Glutamatergic neuron (in vitro differentiated cells): Measurements from ENCODE around the gene SH3BP4. TPM values are rescaled to one million over a fixed set of nuclear protein-coding genes. Genes with fewer than 3 reads are reported as not detected.

ENCODE experiments used
- DNase-seq: peaks from one replicate; pipeline ENCODE4 v3.0.0; 2022
- H3K27ac Mint-ChIP-seq: one replicate; pipeline ENCODE4 v1.8.0; 2020; ENCODE audit warnings: mild to moderate bottlenecking, mixed read lengths, inconsistent platforms; ENCODE audit not compliant: unreplicated experiment
- H3K27me3 Mint-ChIP-seq: one replicate; pipeline ENCODE4 v1.8.0; 2020; ENCODE audit warnings: mild to moderate bottlenecking, moderate library complexity, mixed read lengths, inconsistent platforms; ENCODE audit not compliant: unreplicated experiment
- H3K36me3 Mint-ChIP-seq: one replicate; pipeline ENCODE4 v1.8.0; 2020; ENCODE audit warnings: mild to moderate bottlenecking, mixed read lengths, inconsistent platforms; ENCODE audit not compliant: unreplicated experiment
- H3K4me1 Mint-ChIP-seq: one replicate; pipeline ENCODE4 v1.8.0; 2020; ENCODE audit warnings: mild to moderate bottlenecking, low read depth, mixed read lengths, inconsistent platforms; ENCODE audit not compliant: unreplicated experiment
- H3K4me3 Mint-ChIP-seq: one replicate; pipeline ENCODE4 v1.8.0; 2020; ENCODE audit warnings: mild to moderate bottlenecking, mixed read lengths, inconsistent platforms; ENCODE audit not compliant: unreplicated experiment
- H3K9me3 Mint-ChIP-seq: one replicate; pipeline ENCODE4 v1.8.0; 2020; ENCODE audit warnings: mild to moderate bottlenecking, moderate library complexity, mixed read lengths, inconsistent platforms; ENCODE audit not compliant: unreplicated experiment
- CTCF ChIP-seq: fragments of 200-600 bp; sonication (generic); IDR thresholded peaks from one replicate; pipeline ENCODE4 v1.5.0; 2021; ENCODE audit not compliant: partially characterized antibody, unreplicated experiment
- total RNA-seq: library from RNA; stranded (reverse); fragmentation: NEBNext Ultra II Directional; extraction: Animal tissue kit (Norgen Biotek cat#: 25700); gene quantifications from one replicate; pipeline ENCODE4 v1.2.1, GENCODE V29; 2021; ENCODE audit not compliant: unreplicated experiment

Gene SH3BP4
- total RNA-seq, 1 donor from 2014 or later = 59.3 TPM

GRCh38 chr2:234981197-234982095 is 29.6 kb downstream of the SH3BP4 start:
- peaks cover 8% of the 10 kb centered on the region for H3K27me3 Mint-ChIP-seq
- no peak for DNase-seq
- TF ChIP-seq CTCF = no peak
- H3K27ac Mint-ChIP-seq = peak overlapping the region; percentile 0
- peaks cover 17% of the 10 kb centered on the region for H3K9me3 Mint-ChIP-seq
- peaks cover 4% of the 10 kb centered on the region for H3K36me3 Mint-ChIP-seq
- H3K4me3 Mint-ChIP-seq = peak overlapping the region; percentile 9
- peaks cover 31% of the 10 kb centered on the region for H3K4me1 Mint-ChIP-seq

- no peak for TF ChIP-seq CTCF
- DNase-seq = no peak
- Mint-ChIP-seq H3K36me3 (peaks cover 4% of the 10 kb centered on the region), H3K9me3 (peaks cover 15% of the 10 kb centered on the region), H3K4me3 (no peak overlapping the region), H3K4me1 (peaks cover 27% of the 10 kb centered on the region), H3K27me3 (peaks cover 8% of the 10 kb centered on the region), H3K27ac (no peak overlapping the region)
These were observed 30.4 kb downstream of the SH3BP4 start for GRCh38 chr2:234982096-234982834.

DNA sequence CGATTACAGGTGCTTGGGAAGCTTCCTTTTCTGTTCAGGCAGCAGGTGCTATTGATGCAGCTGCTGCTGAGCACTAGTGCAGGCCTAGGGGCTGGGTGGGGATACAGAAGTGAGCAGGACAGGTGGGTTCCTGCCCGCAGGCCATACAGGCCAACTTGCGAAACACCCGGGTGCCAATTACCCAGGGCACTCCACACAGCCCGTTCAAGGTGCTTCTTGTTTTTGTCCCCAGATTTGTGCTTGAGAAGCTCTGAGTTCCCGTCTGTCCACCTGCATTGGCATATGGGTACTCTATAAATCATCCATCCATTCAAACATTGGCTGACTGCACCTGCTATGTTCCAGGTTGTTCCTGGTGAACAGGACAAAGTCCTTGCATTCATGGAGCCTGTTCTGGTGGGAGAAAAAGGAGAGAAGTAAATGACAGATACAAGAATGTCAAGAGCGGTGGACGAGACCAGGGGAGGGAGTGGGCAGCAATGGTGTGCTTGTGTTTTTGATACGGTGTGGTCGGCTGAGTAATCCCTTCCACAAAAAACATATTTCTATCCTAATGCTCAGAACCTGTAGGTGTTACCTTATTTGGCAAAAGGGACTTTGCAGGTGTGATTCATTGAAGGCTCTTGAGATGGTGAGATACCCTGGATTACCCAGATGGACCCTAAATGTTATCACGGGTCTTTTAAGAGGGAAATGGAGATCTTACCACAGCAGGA is 31.4 kb downstream of the SH3BP4 start:
- Mint-ChIP-seq H3K36me3 (peaks cover 4% of the 10 kb centered on the region), H3K27me3 (peaks cover 8% of the 10 kb centered on the region), H3K27ac (peak overlapping the region; percentile 33), H3K9me3 (peaks cover 15% of the 10 kb centered on the region), H3K4me1 (peaks cover 30% of the 10 kb centered on the region), H3K4me3 (no peak overlapping the region)
- DNase-seq = no peak
- TF ChIP-seq CTCF = no peak

DNA sequence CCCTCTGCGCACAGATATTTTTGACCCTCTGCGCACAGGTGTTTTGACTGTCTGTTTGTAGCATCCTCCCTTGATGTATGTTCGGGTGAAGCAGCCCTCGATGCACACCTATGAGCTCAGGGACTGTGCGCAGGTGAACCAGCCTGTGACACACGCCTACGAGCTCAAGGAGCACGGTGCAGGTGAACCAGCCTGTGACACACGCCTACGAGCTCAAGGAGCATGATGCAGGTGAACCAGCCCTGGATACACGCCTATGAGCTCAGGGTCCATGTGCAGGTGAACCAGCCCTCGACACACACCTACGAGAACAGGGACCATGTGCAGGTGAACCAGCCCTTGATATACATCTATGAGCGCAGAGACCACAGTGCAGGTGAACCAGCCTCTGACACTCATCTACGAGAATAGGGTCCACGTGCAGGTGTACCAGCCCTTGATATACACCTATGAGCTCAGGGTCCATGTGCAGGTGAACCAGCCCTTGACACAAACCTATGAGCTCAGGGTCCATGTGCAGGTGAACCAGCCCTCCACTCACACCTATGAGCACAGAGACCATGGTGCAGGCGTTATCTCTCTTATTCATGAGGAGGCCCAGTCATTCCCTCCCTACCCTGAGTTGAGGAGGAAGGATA is 33.9 kb downstream of the SH3BP4 start:
- Mint-ChIP-seq H3K4me1 (peaks cover 22% of the 10 kb centered on the region), H3K4me3 (no peak overlapping the region), H3K27me3 (peaks cover 5% of the 10 kb centered on the region), H3K36me3 (peaks cover under 1% of the 10 kb centered on the region), H3K27ac (no peak overlapping the region), H3K9me3 (peaks cover 7% of the 10 kb centered on the region)
- DNase-seq = no peak
- no peak for TF ChIP-seq CTCF
